ENCODE data around the gene HSD11B2. TPM values are rescaled to one million over a fixed set of nuclear protein-coding genes. Genes with fewer than 3 reads are reported as not detected.

HSD11B2 gene
- total RNA-seq, 1 experiment from 2014 or later, result 33.5 TPM

DNA sequence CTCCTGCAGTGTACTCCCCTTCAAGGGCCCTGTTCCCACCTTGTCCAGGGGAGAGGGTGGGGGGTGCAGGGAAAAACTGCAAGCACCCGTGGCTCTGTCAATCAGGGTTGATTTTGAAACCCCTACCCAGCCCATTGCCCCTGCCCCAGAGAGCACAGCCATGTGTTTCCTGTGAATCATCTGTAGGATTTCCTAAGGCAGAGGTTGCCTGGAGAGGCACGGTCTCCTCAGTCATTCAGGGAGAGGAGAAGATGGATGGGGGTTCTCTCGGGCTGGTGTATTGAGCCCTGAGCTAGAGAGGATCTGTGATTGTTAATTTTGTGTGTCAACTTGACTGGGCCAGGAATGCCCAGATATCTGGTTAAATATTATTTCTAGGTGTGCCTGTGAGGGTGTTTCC, 55.9 kb downstream of the HSD11B2 start:
- no peak overlapping the region for H3K27ac Mint-ChIP-seq
- H2BK5ac ChIP-seq (ENCODE audit: insufficient read length, low read length), result no peak overlapping the region
- no peak overlapping the region for H2BK20ac ChIP-seq (ENCODE audit: low read depth, low read length, poor library complexity, severe bottlenecking)
- no peaks in the 10 kb centered on the region for H4K20me1 ChIP-seq (ENCODE audit: control insufficient read depth, insufficient read depth, insufficient read length)
- peaks cover 47% of the 10 kb centered on the region for H3K27me3 ChIP-seq (ENCODE audit: insufficient read depth, low read length)
- no peaks in the 10 kb centered on the region for H3K79me1 ChIP-seq (ENCODE audit: insufficient read depth, low read depth, low read length, poor library complexity, severe bottlenecking)
- no peak overlapping the region for H3K23ac ChIP-seq (ENCODE audit: insufficient read length, low read depth, low read length)
- no CpG with 5 or more reads among the region's 3 CpGs for WGBS (ENCODE audit: extremely low coverage, insufficient read length, low lambda C conversion rate)
- H4K91ac ChIP-seq (ENCODE audit: insufficient read length, low read depth, low read length), result no peak overlapping the region
- peaks cover 13 to 20% of the 10 kb centered on the region in 2 experiments for H3K4me1 Mint-ChIP-seq
- H3K18ac ChIP-seq (ENCODE audit: insufficient read length, low read depth, low read length), result no peak overlapping the region
- H2BK15ac ChIP-seq (ENCODE audit: low read depth, low read length), result no peak overlapping the region
- no peak overlapping the region for H3K56ac ChIP-seq (ENCODE audit: insufficient read length, low read depth, low read length)
- no peak overlapping the region for H2BK120ac ChIP-seq (ENCODE audit: low read depth, low read length, poor library complexity, severe bottlenecking)
- H4K5ac ChIP-seq (ENCODE audit: insufficient read length, low read depth, low read length), result no peak overlapping the region
- H3K27ac ChIP-seq (ENCODE audit: insufficient read length, low read depth, low read length), result no peak overlapping the region
- no peak overlapping the region for H3K4me3 Mint-ChIP-seq
- no peaks in the 10 kb centered on the region for H3K79me2 ChIP-seq (ENCODE audit: insufficient read depth, low read length)
- H3K4ac ChIP-seq (ENCODE audit: low read depth, low read length), result no peak overlapping the region
- peaks cover 73% of the 10 kb centered on the region for H3K27me3 Mint-ChIP-seq (ENCODE audit: low read depth)
- H3K14ac ChIP-seq (ENCODE audit: insufficient read depth, low read length), result no peak overlapping the region
- H3K23me2 ChIP-seq (ENCODE audit: insufficient read length, low read depth, low read length, poor library complexity, severe bottlenecking), result no peaks in the 10 kb centered on the region
- H3K9ac ChIP-seq (ENCODE audit: extremely low read depth, insufficient read length, low read length), result no peak overlapping the region
- no peaks in the 10 kb centered on the region for H3K4me1 ChIP-seq (ENCODE audit: insufficient read depth, low read length)
- H4K8ac ChIP-seq (replicated peaks; ENCODE audit: insufficient read length, low read depth, low read length), result no peak overlapping the region
- H3K4me2 ChIP-seq (ENCODE audit: insufficient read depth, insufficient read length, low read length), result no peak overlapping the region
- TF ChIP-seq, protein P1, sequence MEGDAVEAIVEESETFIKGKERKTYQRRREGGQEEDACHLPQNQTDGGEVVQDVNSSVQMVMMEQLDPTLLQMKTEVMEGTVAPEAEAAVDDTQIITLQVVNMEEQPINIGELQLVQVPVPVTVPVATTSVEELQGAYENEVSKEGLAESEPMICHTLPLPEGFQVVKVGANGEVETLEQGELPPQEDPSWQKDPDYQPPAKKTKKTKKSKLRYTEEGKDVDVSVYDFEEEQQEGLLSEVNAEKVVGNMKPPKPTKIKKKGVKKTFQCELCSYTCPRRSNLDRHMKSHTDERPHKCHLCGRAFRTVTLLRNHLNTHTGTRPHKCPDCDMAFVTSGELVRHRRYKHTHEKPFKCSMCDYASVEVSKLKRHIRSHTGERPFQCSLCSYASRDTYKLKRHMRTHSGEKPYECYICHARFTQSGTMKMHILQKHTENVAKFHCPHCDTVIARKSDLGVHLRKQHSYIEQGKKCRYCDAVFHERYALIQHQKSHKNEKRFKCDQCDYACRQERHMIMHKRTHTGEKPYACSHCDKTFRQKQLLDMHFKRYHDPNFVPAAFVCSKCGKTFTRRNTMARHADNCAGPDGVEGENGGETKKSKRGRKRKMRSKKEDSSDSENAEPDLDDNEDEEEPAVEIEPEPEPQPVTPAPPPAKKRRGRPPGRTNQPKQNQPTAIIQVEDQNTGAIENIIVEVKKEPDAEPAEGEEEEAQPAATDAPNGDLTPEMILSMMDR (conservative IDR thresholded peaks at IDR 0.05), result no peak
- H2AFZ ChIP-seq (ENCODE audit: low read length), result no peak overlapping the region
- H2BK12ac ChIP-seq (ENCODE audit: insufficient read length, low read depth, low read length), result no peak overlapping the region
- H3K9me3 Mint-ChIP-seq, result peaks cover 6 to 13% of the 10 kb centered on the region in 2 experiments; a peak in 4 of 5 replicates
- peaks cover 7% of the 10 kb centered on the region for H3K9me3 ChIP-seq (ENCODE audit: control insufficient read depth, low read depth, low read length)
- no peak overlapping the region for H3T11ph ChIP-seq (ENCODE audit: low read length)
- H3K36me3 Mint-ChIP-seq (ENCODE audit: insufficient read depth in 1 of 3, low read depth in 3 of 3), result peaks cover 0 to 2% (median 0%) of the 10 kb centered on the region in 3 experiments; a peak in 2 of 7 replicates
- H2AK5ac ChIP-seq (ENCODE audit: insufficient read length, low read length), result no peak overlapping the region
- DNase-seq, result no peak

Other genes with a start within 250 kb of the HSD11B2 start
- gene MATCAP1, start 247.2 kb upstream of the HSD11B2 start, total RNA-seq (2021), result 42.1 and 51.2 TPM in 2 replicates
- 3.1 and 3.3 TPM in 2 replicates for gene EXOC3L1, start 241.0 kb upstream of the HSD11B2 start, total RNA-seq (2021)
- 109 and 116 TPM in 2 replicates for gene E2F4, start 239.0 kb upstream of the HSD11B2 start, total RNA-seq (2021)
- 8.6 and 9.1 TPM in 2 replicates for gene ELMO3, start 232.0 kb upstream of the HSD11B2 start, total RNA-seq (2021)
- 42.6 and 43.3 TPM in 2 replicates for gene TMEM208, start 204.0 kb upstream of the HSD11B2 start, total RNA-seq (2021)
- 67.0 and 70.7 TPM in 2 replicates for gene FHOD1, start 183.6 kb upstream of the HSD11B2 start, total RNA-seq (2021)
- 7.5 and 9.1 TPM in 2 replicates for gene SLC9A5, start 182.1 kb upstream of the HSD11B2 start, total RNA-seq (2021)
- gene PLEKHG4, start 151.6 kb upstream of the HSD11B2 start, total RNA-seq (2021), result 13.2 and 13.9 TPM in 2 replicates
- gene KCTD19, start 104.4 kb upstream of the HSD11B2 start, total RNA-seq (2021), result 0.13 TPM in 1 of 2 replicates, not detected in the other
- not detected in 2 replicates for gene LRRC36, start 104.3 kb upstream of the HSD11B2 start, total RNA-seq (2021)
- 0.48 and 0.79 TPM in 2 replicates for gene TPPP3, start 37.6 kb upstream of the HSD11B2 start, total RNA-seq (2021)
- gene ZDHHC1, start 14.6 kb upstream of the HSD11B2 start, total RNA-seq (2021), result 3.0 and 3.7 TPM in 2 replicates
- gene ATP6V0D1, start 50.0 kb downstream of the HSD11B2 start, total RNA-seq (2021), result 39.8 and 43.0 TPM in 2 replicates
- gene AGRP, start 52.4 kb downstream of the HSD11B2 start, total RNA-seq (2021), result not detected in 2 replicates
- gene RIPOR1, start 97.7 kb downstream of the HSD11B2 start, total RNA-seq (2021), result 10.0 and 14.3 TPM in 2 replicates
- 87.3 and 88.5 TPM in 2 replicates for gene CTCF, start 131.4 kb downstream of the HSD11B2 start, total RNA-seq (2021)
- gene CARMIL2, start 214.0 kb downstream of the HSD11B2 start, total RNA-seq (2021), result 57.7 and 58.5 TPM in 2 replicates
- gene ACD, start 229.1 kb downstream of the HSD11B2 start, total RNA-seq (2021), result 34.1 and 38.2 TPM in 2 replicates
- 10.8 and 11.2 TPM in 2 replicates for gene PARD6A, start 229.8 kb downstream of the HSD11B2 start, total RNA-seq (2021)
- gene ENKD1, start 235.6 kb downstream of the HSD11B2 start, total RNA-seq (2021), result 7.9 and 9.5 TPM in 2 replicates
- 0.75 and 1.5 TPM in 2 replicates for gene C16orf86, start 235.7 kb downstream of the HSD11B2 start, total RNA-seq (2021)

Data from H9 (cell line).